Left forelimb (tissue), 1 donor: ENCODE data around the gene KLHL20.
"Not testable (repeated sequence)": the region's sequence is repeated elsewhere in the genome, so short reads cannot be mapped to it uniquely, and the experiment has no call there.

Source experiments
- DNase-seq: peaks from one replicate; pipeline ENCODE4 v3.0.0-alpha.2; 2018; ENCODE audit warnings: low spot score

KLHL20 gene, protein sequence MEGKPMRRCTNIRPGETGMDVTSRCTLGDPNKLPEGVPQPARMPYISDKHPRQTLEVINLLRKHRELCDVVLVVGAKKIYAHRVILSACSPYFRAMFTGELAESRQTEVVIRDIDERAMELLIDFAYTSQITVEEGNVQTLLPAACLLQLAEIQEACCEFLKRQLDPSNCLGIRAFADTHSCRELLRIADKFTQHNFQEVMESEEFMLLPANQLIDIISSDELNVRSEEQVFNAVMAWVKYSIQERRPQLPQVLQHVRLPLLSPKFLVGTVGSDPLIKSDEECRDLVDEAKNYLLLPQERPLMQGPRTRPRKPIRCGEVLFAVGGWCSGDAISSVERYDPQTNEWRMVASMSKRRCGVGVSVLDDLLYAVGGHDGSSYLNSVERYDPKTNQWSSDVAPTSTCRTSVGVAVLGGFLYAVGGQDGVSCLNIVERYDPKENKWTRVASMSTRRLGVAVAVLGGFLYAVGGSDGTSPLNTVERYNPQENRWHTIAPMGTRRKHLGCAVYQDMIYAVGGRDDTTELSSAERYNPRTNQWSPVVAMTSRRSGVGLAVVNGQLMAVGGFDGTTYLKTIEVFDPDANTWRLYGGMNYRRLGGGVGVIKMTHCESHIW

DNA sequence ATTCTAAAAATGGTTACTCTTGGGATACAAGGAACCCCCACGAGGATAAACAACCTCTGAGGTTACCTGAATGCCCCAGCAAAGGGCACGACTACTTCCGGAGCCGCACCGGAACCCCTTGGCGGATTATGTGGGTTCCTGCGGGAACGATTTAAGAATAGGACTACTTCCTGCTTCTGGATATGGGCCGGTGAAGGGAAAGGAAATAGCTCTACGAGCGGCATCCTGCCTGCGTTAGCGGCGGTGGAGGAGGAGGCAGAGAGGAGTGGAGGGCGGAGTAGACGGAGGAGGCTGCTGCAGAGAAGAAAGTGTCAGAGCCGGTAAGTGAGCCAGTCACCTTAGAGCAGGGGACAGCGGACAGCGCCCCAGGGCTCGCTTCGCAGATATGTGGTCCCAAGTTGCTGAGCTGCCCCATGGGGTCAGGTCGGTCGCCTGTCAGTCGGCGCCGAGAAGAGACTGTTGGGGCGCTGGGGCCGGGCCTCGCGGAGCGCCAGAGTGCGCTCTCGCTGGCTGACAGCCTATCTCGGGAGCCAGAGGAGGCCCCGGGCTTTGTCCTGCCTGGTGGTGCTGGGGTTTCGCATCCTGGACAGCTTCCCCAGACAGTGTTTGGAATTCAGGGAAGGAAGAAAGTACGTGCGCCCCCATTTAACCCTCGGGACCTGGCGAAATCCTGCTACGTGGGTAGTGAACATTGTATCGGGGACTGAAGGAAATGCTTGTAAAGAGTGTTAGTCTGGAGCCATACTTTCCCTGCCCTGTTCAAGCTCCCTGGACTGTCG is at the start of gene KLHL20:
Gene KLHL20, plus strand, starts transcription at position 223 of the 779 bp plus-strand sequence. CDS start 1,063 bp downstream, outside the sequence.
- DNase-seq = peak; percentile 87

GRCh38 chr1:173666646-173667045 is 48.1 kb upstream of the KLHL20 start:
- DNase-seq = no peak

- peak; percentile 75 for DNase-seq
These were observed 45.3 kb upstream of the KLHL20 start, which contains the start of gene ANKRD45 for GRCh38 chr1:173669491-173669941. ANKRD45 (minus strand) TSS chr1:173669851; CDS start chr1:173659418, 10,433 bp downstream.

DNA sequence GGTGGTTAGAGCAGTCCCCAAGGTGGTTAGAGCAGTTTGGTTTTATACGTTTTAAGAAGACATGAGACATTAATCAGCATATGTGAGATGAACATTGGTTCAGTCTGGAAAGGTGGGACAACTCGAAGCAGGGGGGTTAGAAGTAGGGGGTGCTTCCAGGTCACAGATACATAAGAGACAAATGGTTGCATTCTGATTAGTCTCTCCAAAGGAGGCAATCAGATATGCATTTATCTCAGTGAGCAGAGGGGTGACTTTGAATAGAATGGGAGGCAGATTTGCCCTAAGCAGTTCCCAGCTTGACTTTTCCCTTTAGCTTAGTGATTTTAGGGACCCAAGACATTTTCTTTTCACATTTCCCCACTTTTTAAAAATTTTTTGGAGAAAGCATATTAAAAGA is 40.3 kb upstream of the KLHL20 start:
- not testable (repeated sequence) for DNase-seq

GRCh38 chr1:173680152-173680551 is 34.6 kb upstream of the KLHL20 start:
- DNase-seq = not testable (repeated sequence)

DNA sequence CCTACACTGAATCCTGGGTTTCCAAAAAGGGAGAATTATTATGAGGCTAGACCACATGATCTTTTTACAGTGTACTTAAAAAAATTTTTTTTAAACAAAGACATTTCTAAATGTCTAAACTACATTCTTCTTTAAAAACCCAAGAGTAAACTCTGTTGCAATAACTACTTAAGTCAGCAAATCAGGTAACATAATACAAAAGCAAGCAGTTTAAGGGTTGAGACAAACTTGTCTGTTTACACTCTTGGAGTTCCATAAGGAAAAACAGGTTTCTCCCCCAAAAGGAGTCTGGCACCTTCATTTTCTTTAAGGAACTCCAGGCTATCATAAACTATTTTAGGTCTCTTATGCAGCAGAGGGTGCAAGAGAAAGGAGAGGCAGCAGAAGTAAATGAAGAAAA is 32.6 kb upstream of the KLHL20 start:
- DNase-seq = no peak

- not testable (repeated sequence) for DNase-seq
These were observed 30.9 kb upstream of the KLHL20 start for GRCh38 chr1:173683838-173684237.

DNA sequence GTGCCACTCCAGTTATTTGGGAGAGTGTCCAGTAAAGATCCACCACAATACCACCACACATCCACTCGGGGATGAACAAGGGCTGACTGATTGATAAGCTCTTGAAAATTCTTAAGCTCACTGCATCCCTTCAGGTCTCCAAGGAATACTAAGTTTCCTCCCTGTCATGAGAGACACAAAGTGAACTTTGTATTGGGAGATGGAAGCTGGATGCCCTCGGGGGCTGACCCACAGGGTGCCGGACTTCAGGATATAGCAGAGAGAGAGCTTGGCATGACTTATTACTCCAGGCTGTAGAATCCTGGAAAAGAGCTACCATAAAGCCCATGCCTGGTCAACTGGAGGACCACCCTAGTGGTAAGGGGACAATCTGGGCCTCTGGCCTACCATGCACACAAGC is 29.7 kb upstream of the KLHL20 start:
- DNase-seq = not testable (repeated sequence)

- no peak for DNase-seq
These were observed 26.5 kb upstream of the KLHL20 start for GRCh38 chr1:173688300-173688699.

GRCh38 chr1:173693238-173693637 is 21.5 kb upstream of the KLHL20 start:
- no peak for DNase-seq

- not testable (repeated sequence) for DNase-seq
These were observed 13.5 kb upstream of the KLHL20 start for GRCh38 chr1:173701299-173701698.

GRCh38 chr1:173702736-173703135 is 12.0 kb upstream of the KLHL20 start:
- DNase-seq = no peak

DNA sequence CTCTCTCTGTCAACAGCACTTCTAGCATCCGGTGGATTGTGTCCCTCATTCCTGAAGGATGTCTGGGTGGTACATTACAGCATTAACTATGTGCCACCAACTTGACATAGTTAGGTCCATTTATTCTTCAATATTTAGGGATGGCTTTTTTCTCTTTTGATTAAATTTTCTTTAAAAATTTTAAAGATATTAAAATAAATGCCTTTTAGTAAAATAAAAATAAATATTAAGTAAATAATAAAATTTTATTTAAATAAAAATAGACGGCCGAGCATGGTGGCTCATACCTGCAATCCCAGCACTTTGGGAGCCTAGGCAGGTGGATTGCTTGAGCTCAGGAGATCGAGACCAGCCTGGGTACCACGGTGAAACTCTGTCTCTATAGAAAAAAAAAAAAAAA is 9.7 kb upstream of the KLHL20 start:
- DNase-seq = no peak

DNA sequence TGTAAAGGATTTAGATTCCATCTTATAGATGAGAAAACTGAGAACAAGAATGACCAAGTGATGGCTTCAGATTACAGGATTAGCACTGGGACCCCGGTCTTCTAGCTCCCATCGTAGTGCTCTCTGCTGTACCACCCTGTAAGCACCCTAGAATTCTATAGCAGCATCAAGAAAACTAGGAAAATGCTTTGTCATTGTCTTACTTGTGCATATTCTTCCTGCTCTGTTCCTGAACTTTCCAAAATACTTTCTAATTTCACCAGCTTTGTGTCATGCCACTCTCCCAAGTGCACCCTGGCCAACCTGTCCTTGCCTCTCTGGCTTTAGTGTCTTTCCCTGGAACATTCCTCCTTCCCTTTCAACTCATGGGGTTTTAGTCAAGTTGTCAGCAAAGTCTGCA is 6.0 kb upstream of the KLHL20 start:
- DNase-seq = no peak

DNA sequence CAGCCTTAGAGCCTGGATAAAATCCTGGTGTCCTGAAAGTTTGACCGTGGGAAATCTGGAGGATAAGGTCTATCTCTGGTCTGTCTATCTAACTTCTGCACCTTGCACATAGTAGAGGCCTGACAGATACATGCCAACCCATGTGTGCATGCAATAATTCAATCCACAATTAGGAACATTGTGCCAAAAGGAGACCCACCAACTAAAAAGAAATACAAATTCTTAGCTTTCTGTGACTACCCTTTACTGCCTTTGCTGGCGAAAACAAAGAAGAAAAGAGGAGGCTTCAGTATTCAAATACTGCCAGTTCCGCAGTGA is 381 bp upstream of the KLHL20 start:
- no peak for DNase-seq

DNA sequence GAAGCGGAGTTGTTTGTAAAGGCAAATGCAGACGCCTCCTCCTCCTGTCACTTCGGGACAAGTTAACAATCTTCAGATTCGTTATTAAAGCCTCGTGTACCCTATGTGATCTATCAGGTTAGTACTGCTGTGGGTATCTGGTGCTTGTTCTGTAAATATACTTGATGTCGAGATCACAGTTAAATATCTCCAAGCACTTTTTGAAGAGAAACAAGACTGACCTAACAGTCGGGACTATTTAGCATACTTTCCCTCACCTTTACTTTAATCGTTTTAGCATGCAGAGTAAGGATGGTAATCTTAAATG is 710 bp downstream of the KLHL20 start:
- DNase-seq = no peak

DNA sequence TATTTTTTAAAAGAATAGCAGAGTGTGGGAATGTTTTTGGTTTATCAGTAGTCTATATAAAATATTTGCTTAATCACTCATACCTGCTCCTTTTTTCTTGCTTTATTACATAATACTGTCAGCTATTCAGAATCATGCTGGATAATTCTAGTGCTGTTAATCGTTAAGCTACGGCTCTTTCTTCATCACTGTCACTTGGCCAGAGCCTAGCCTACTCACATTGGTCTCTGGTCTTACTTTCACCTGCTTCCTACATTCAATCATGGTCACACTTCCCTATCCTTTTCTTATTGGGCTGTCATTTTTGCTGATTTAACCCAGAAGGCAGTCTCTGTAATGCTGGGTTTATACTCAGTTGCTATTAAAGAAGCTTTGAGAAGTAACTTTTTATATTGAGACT is 2.5 kb downstream of the KLHL20 start:
- DNase-seq = no peak

- DNase-seq = not testable (repeated sequence)
These were observed 16.6 kb downstream of the KLHL20 start for GRCh38 chr1:173731331-173731730.

GRCh38 chr1:173733912-173734311 is 19.1 kb downstream of the KLHL20 start:
- DNase-seq = no peak

- not testable (repeated sequence) for DNase-seq
These were observed 21.3 kb downstream of the KLHL20 start for GRCh38 chr1:173736104-173736503.

- DNase-seq = no peak
These were observed 27.6 kb downstream of the KLHL20 start for GRCh38 chr1:173742203-173742886.

DNA sequence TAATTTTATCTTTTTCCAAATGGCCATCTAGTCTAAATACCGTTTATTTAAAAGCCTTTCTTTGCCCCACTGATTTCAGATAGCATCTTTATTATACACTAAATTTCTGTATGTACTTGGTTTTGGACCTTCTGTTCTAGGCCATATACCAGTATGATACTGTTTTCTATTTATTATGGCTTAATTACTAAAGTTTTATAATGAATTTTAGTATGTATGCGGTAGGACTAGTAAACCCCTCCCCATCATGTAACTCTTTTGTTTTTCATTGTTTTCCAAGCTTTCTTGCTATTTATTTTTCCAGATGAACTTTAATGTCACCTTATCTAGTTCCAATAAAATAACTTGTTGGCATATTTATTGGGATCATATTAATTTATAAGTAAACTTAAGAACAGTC is 29.9 kb downstream of the KLHL20 start:
- DNase-seq = no peak
